22Rv1 (cell line): ENCODE results near the gene GABRG3.

ENCODE experiments used
- CTCF ChIP-seq: fragments of 450-650 bp; IDR thresholded peaks from 2 replicates; pipeline ENCODE4 v1.5.1; 2017; ENCODE audit warnings: mild to moderate bottlenecking
- ZFX ChIP-seq: fragments of 450-650 bp; IDR thresholded peaks from 2 replicates; pipeline ENCODE4 v1.6.1; 2017; ENCODE audit warnings: antibody characterized with exemption, borderline replicate concordance

DNA sequence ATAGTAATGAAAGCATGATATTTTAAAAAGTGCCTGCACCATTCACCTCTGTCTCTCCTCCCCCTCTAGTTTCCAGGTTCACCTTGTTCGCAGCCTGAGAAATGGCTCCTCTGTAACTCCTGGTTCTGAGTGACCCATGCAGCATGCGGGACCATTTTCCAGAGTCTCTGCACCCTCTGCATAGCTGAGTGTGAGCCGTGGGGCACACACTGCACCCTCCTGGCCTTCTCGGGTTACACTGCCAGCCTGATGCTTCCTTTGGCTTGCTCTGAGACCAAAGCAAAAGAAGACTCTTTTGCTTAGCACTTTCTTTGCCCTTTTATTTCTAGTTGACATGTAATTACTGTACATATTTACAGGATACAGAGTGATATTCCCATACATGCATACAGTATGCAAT, 287.3 kb downstream of the GABRG3 start:
- TF ChIP-seq CTCF = no peak
- TF ChIP-seq ZFX = no peak
